Pons (tissue), 1 donor: ENCODE data around the gene CD36.
A peak's percentile ranks its signal among the peaks of the same experiment; 100 is the strongest.

ENCODE experiments used
- DNase-seq: peaks from one replicate; pipeline ENCODE4 v3.0.0-alpha.2; 2016; ENCODE audit warnings: low spot score

Gene CD36

GRCh38 chr7:80624763-80625162 lies 13.7 kb upstream of the CD36 start:
- DNase-seq: no peak

GRCh38 chr7:80629023-80629422 lies 9.4 kb upstream of the CD36 start:
- no peak for DNase-seq

- no peak for DNase-seq
These were observed 7.6 kb upstream of the CD36 start for GRCh38 chr7:80630608-80631405.

GRCh38 chr7:80631421-80631820 lies 7.0 kb upstream of the CD36 start:
- DNase-seq: no peak

- no peak for DNase-seq
These were observed 6.3 kb upstream of the CD36 start for GRCh38 chr7:80632139-80632538.

- no peak for DNase-seq
These were observed 5.6 kb upstream of the CD36 start for GRCh38 chr7:80632819-80633218.

GRCh38 chr7:80634505-80634904 lies 3.9 kb upstream of the CD36 start:
- DNase-seq: peak; percentile 67

GRCh38 chr7:80635533-80635932 lies 2.9 kb upstream of the CD36 start:
- DNase-seq: no peak

GRCh38 chr7:80635998-80636397 lies 2.4 kb upstream of the CD36 start:
- DNase-seq: no peak

- DNase-seq: no peak
These were observed 1.7 kb upstream of the CD36 start for GRCh38 chr7:80636709-80637108.

- no peak for DNase-seq
These were observed 988 bp upstream of the CD36 start for GRCh38 chr7:80637454-80637853.

- no peak for DNase-seq
These were observed 569 bp downstream of the CD36 start for GRCh38 chr7:80639011-80639410.

- no peak for DNase-seq
These were observed 2.4 kb downstream of the CD36 start for GRCh38 chr7:80640846-80641245.

GRCh38 chr7:80641548-80641947 lies 3.1 kb downstream of the CD36 start:
- DNase-seq: no peak

- no peak for DNase-seq
These were observed 4.4 kb downstream of the CD36 start for GRCh38 chr7:80642871-80643270.

GRCh38 chr7:80643336-80643915 lies 5.0 kb downstream of the CD36 start:
- no peak for DNase-seq

- DNase-seq: no peak
These were observed 5.6 kb downstream of the CD36 start for GRCh38 chr7:80644054-80644453.

- DNase-seq: no peak
These were observed 7.8 kb downstream of the CD36 start for GRCh38 chr7:80646083-80646865.

GRCh38 chr7:80647436-80647835 lies 9.0 kb downstream of the CD36 start:
- no peak for DNase-seq

GRCh38 chr7:80648031-80648600 lies 9.7 kb downstream of the CD36 start:
- DNase-seq: no peak

- DNase-seq: no peak
These were observed 10.6 kb downstream of the CD36 start for GRCh38 chr7:80649011-80649410.

GRCh38 chr7:80650030-80650429 lies 11.6 kb downstream of the CD36 start:
- DNase-seq: no peak

- DNase-seq: no peak
These were observed 13.0 kb downstream of the CD36 start for GRCh38 chr7:80651471-80651870.
